ENCODE measurements around the gene C15orf40.
A peak's percentile ranks its signal among the peaks of the same experiment; 100 is the strongest.

C15orf40 gene

DNA sequence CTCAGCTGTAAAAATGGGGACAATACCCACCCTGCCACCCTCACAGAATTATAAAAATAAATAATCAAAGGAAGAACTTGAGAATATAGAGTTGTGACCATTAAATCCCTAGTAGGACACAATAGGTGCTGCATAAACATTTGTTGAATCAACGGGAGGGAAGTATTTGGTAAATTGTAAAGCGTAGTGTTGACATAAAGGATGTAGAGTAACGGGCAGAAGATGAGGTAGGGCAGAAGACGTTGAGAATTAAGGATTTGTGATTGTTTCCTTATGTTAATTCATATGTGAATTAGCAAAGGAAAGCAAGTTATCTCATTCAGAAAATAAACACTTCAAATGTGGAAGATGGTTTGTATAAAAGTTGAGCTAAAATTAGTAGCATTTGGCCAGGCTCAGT lies 18.3 kb downstream of the C15orf40 start:
- no peak for DNase-seq (ENCODE audit: low read depth)

GRCh38 chr15:82992436-82992998 lies 18.9 kb downstream of the C15orf40 start:
- no peak for DNase-seq (ENCODE audit: low read depth)

- peak; percentile 4 for DNase-seq (ENCODE audit: low read depth)
These were observed 25.0 kb downstream of the C15orf40 start for GRCh38 chr15:82986442-82986780.

- peak; percentile 94 for DNase-seq (ENCODE audit: low read depth)
These were observed 25.6 kb downstream of the C15orf40 start, which contains the start of gene RAMAC for GRCh38 chr15:82985688-82986441. RAMAC (plus strand) TSS chr15:82986210; CDS start chr15:82989019, 2,809 bp downstream.

DNA sequence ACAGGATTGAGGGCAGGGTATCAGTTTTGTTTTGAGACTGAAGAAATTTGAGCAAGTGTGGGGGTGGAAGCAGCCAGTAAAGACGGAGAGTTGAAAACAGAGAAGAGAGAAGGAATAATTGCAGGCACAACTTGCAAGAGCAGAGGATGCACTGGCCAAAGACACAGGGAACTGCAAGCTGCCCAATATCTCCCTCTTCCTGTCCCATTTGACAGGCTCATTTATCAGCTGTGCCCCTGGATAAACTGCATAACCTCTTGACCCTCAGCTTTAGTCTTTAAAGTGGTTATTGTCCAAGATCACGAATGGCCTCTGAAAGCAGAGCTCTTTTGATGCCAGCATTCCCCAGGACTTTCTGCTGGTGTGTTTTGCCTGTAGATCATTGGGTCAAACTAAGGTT lies 30.5 kb downstream of the C15orf40 start:
- DNase-seq (ENCODE audit: low read depth), result no peak

DNA sequence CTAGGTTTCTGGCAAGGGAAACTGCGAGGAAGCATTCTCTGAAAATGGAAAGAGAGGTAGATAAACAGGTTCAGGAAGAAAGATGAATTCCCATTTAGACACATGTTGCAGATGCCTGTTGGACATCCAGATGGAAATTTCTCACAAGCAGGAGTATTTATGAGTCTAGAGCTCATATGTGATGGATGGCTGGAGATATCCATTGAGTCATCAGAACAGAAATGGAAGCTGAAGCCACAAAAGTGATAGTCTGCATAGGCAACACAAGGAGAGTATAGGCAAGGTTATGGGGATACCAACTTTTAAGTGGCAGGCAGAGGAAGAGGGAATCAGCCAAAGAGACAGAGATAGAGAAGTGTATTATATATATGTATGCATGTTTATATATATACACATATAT lies 31.7 kb downstream of the C15orf40 start:
- no peak for DNase-seq (ENCODE audit: low read depth)

GRCh38 chr15:82978438-82978837 lies 33.0 kb downstream of the C15orf40 start:
- no peak for DNase-seq (ENCODE audit: low read depth)

- DNase-seq (ENCODE audit: low read depth), result no peak
These were observed 34.4 kb downstream of the C15orf40 start for GRCh38 chr15:82977076-82977475.

DNA sequence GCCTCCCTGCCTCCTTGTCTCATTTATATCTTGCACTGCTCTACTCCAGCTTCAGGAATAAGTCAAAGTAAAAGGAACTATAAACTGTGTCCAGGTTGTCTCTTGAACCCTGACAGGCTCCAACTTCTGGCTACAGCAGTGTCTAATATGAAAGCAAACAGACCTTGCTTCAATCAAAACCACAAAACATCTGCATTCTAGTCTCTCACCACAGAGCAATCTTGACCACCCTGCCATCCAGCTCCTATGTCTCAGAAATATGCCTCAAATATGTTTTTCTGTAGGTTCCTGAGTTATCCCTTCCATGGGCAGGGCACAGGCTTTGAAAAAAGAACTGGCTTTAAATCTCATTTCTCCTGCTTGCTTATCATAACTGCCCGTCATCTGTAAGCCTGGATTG lies 38.4 kb downstream of the C15orf40 start:
- no peak for DNase-seq (ENCODE audit: low read depth)

GRCh38 chr15:82971218-82971984 lies 40.0 kb downstream of the C15orf40 start:
- DNase-seq (ENCODE audit: low read depth), result no peak

DNA sequence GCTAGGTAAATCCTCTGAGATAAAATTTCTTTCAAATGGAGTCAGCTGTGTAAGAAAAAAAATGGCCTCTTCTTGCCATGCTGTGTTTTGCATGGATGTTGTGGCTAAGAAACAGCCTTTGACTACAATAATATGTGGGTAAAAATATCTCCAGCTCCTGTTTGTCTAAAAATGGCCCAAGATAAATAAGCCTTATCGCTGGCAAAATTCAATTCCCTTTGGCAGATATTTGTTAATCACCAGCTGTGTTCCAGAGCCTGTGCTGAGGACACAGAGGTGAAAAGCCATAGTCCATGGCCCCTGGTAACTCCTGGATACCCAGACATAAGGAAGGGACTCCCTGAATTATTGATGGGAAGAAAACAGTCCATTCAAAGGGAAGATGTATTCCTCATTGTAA lies 40.7 kb downstream of the C15orf40 start:
- DNase-seq (ENCODE audit: low read depth), result no peak

- no peak for DNase-seq (ENCODE audit: low read depth)
These were observed 41.3 kb downstream of the C15orf40 start for GRCh38 chr15:82970078-82970686.

GRCh38 chr15:82969353-82969752 lies 42.1 kb downstream of the C15orf40 start:
- DNase-seq (ENCODE audit: low read depth), result no peak

DNA sequence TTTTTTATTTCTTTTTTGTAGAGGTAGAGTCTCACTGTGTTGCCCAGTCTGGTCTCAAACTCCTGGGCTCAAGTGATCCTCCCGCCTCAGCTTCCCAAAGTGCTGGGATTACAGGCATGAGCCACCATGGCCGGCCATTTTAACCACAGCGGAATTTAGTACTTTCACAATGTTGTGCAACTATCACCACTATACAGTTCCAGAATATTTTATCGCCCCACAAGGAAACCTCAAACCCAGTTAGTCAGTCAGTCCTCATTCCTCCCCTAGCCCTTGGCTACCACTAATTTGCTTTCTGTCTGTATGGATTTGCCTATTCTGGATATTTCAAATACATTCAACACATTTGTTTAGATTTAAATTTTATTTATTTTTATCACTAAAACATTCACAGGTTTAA lies 43.4 kb downstream of the C15orf40 start:
- peak; percentile 24 for DNase-seq (ENCODE audit: low read depth)

GRCh38 chr15:82966671-82967071 lies 44.8 kb downstream of the C15orf40 start:
- DNase-seq (ENCODE audit: low read depth), result no peak

DNA sequence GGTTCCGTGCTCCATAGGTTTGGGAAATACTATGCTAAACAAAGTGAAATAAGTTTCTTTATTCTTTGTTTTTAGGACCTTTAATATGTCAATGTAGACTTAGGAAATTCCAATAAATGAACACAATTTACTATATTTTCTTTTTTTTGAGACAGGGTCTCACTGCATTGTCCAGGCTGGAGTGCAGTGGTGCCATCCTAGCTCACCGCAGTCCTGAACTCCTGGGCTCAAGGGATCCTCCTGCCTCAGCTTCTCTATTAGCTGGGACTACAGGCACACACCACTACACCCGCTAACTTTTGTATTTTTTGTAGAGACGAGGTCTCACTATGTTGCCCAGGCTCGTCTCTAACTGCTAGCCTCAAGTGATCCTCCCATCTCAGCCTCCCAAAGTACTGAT lies 46.5 kb downstream of the C15orf40 start:
- no peak for DNase-seq (ENCODE audit: low read depth)

- DNase-seq (ENCODE audit: low read depth), result no peak
These were observed 47.7 kb downstream of the C15orf40 start for GRCh38 chr15:82963471-82964341.

- DNase-seq (ENCODE audit: low read depth), result no peak
These were observed 50.7 kb downstream of the C15orf40 start for GRCh38 chr15:82960766-82961165.

- DNase-seq (ENCODE audit: low read depth), result no peak
These were observed 52.0 kb downstream of the C15orf40 start for GRCh38 chr15:82959423-82959822.

DNA sequence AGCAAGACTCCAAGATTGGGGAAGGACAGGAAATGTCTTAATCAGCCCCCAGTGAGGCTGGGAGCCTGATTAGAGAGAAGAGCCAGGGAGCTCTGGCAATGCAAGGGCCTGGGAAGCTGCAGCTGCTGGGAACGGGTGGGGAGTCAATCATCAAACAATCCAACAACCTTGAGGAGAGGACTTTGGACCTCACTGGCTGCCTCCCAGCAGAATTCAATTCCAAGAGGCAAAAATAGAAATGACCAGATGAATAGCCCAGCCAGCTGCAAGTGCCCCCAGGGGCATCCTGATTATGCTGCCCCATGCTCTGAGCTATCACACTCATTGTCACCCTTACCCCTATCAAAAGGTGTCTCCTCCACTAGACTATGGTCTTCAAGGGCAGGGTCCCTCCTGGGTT lies 52.8 kb downstream of the C15orf40 start:
- DNase-seq (ENCODE audit: low read depth), result no peak

DNA sequence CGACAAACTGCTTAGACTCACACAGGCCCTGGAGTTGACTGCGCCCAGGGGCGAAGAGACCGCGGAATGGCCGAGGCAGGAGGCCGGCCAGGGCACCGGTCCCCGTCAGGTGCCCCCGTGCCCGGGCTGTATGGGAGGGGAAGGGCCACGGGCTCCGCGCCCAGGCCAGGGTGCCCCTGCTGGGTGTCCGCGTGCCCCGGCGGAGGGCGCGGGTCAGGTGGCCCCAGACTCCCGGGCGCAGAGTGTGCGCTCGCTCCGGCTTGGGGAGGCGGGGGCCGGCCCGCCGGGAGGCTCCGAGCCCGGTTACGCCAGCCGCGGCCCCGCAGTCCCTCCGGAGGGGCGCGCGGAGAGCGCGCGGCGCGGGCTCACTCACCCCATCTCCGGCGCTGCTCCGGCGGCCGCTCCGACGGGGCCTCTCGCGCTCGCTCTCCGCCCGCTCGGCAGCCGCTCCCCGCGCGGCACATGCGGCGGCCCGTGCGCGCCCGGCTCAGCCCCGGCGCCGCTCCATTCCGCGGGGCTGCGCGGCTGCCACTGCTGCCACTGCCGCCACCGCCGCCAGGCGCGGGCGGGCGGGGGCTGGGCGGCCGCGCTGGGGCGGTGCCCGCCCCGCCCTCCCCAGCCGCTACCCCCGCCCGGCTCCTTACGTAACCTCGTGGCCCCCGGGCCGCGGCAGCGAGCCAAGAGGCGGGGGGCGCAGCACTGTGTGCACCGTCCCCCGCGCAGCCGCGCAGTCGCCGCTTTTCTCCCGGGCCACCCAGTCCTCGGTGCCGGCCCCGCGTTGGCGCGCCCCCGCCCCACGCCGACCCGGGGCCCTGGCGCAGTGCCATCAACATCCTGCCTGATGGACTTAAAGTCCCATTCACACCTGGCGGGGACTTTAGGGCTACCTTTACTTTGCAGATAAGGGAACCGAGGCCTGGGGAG lies 59.0 kb downstream of the C15orf40 start, which contains the start of gene HOMER2:
HOMER2 (minus strand) TSS at position 563 of the 924 bp plus-strand sequence; CDS start at position 378, 185 bp downstream.
- DNase-seq (ENCODE audit: low read depth), result no peak

Data from fibroblast of gingiva (primary cell).